NCI-H526 treated with DMSO at 0.1 percent for 48 hours (cell line): ENCODE measurements around the gene ATP8B3.

Experiments used
- DNase-seq: peaks from one replicate; lab custom pipeline; 2025; lab: John Stamatoyannopoulos, UW

The ATP8B3 gene

DNA sequence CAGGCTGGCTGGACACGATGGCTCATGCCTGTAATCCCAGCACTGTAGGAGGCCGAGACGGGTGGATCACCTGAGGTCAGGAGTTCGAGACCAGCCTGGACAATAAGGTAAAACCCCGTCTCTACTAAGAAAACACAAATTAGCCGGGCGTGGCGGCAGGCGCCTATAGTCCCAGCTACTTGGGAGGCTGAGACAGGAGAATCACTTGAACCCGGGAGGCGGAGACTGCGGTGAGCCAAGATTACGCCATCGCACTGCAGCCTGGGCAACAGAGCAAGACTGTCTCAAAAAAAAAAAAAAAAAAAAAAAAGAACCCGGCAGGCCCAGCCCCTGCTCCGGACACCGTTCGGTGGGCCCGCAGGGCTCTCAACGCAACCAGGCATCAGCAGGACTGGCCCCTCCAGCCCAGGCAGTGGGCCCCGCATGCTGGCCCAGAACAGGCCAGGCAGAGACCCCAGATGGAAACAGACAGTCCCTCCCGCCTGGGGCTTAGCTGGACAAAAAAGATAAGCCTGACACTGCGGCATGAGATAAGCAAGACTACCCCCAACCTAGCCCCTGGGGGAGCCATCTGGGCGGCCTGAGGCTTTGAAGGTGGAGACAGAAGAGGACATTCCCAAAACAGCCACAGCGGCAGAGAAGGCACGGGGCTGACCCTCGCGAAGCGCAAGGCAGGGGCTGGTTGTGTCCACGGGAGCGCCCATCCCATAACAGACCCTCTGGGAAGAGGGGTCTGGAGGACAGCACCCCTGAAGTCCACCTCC is 24.6 kb upstream of the ATP8B3 start:
- no peak for DNase-seq

DNA sequence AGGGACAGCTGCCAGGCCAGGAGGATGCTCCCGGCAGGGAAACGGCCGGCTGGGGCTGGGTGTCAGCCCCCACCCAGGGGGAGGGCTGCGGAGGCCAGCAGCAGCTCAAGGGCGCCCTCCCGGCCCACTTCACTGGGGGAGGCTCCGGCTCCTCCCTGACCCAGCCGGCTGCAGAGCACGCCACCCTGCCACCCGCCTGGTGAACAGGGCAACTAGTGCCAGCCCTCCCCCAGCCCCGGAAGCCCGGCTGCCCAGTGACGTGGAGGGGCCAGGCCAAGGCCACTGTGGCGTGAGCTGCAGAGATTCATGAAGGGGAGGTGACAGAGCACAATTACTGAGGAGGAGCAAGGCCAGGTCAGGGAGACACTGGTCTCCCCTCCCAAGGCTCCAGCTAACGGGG is 21.5 kb upstream of the ATP8B3 start:
- no peak for DNase-seq

DNA sequence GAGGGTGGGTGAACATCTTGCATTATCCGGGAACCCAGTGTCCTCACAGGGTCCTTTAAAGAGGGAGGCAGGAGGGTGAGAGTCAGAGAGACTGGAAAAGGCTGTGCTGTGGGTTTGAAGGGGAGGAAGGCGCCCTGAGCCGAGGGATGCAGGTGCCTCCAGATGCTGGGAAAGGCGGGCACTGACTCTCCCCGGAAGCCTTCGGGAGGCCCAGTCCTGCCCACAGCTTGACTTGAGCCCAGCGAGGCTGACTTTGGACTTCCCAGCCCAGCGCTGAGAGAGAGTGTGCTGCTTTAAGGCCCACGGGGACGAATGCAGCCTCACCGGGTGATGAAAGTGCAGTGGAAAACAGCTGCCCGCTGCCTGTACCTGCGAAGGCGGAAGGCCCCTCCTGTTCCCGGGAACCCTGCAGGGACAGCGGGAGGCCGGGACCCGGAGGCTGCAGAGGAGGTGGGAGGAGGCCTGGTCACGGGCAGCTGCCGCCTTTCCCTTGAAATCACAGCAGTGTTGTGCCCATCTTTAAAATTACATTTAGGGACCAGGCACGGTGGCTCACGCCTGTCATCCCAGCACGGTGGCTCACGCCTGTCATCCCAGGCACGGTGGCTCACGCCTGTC is 20.1 kb upstream of the ATP8B3 start:
- DNase-seq, result no peak

DNA sequence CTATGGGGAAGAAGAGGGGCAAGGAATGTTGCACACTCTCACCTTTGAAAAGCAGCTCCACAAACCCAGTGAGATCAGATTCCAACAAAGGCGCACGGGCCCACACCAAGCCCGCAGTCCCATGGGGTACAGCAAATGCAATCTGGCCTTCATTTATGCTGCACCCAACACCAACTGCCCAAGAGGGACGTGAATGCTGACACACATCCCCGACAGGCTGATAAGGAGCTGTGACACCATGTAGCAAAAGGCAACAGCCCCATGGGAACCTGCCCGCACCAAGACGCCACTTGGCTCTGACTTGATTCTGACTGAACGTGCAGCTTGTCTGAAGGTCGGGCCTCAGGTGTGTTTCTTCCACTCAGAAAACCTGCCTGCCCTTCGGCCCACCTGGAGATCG is 18.9 kb upstream of the ATP8B3 start:
- DNase-seq, result no peak

DNA sequence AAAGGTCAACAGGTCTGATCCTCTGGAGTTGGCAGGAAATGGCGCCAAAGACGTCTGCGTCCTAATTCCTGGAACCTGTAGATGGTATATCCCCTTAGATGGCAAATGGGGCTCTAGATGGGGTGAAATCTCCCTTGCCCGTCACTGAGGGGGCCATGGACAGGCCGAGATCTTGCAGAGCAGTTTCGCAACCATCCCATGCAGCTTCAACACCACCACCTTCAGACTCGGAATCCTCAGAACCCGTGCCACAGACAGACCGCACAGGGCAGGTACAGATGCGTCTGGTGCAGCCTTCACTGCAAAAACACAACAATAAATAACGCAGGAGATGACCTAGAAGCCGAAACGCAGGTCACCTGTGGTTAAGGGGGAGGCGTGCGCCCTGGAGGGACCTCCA is 18.5 kb upstream of the ATP8B3 start:
- DNase-seq, result no peak

DNA sequence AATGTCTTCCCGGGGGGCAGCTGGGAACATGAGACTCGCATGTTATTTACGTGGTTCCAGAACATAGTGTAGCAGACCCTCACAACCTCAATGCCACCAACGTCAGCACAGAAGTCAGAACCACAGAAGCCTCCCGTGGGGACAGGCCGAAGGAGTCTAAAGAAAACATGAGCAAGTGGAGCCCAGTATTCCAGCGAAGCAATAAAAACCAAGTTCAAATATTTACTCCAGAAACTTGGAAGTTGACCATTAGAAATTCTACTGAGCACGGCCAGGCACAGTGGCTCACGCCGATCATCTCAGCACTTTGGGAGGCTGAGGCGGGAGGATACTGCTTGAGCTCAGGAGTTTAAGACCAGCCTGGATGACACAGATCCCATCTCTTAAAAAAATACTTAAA is 17.9 kb upstream of the ATP8B3 start:
- DNase-seq, result no peak

DNA sequence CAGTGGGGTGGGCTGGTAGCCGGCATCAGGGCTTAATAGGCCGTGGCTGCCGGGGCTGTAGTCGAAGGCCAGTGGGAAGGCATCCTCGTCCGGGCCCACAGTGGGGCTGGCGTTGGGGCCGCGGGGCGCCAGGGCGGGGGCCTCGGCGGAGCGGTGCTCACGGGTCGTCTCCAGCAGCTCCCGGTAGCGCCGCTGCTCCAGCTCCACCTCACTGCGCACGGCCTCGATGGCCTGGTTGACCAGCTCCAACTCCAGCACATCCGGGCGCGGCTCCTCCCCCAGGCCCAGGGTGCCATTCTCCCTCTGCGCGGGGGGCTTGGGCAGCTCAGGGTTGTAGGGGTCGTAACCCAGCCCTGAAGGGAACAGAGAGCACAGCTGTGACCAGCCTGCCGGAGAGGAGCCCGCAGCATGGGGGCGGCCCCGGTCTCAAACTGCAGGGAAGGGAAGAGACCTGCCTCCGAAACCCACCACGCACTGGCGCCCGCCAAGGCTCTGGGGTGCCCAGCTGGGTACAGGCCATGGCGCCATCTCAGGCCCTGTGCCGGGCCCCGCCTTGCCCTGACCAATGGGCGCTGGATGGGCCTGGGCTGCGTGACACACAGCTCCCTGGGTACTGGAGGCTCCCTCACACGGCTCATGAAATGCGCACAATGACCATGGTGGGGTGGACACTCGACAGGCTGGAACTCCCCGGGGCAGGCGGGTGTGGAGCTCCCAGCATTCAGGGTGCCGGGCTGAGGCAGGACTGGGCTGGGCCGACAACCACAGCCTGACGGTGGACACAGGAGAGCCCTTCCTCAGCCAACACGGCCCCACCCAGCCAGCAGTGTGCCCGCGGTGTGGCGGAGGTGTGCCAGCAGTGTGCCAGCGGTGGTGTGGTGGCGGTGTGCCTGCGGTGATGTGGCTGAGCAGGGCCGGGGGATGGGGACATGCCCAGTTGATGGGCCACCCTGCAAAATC is 16.5 kb upstream of the ATP8B3 start:
- no peak for DNase-seq

DNA sequence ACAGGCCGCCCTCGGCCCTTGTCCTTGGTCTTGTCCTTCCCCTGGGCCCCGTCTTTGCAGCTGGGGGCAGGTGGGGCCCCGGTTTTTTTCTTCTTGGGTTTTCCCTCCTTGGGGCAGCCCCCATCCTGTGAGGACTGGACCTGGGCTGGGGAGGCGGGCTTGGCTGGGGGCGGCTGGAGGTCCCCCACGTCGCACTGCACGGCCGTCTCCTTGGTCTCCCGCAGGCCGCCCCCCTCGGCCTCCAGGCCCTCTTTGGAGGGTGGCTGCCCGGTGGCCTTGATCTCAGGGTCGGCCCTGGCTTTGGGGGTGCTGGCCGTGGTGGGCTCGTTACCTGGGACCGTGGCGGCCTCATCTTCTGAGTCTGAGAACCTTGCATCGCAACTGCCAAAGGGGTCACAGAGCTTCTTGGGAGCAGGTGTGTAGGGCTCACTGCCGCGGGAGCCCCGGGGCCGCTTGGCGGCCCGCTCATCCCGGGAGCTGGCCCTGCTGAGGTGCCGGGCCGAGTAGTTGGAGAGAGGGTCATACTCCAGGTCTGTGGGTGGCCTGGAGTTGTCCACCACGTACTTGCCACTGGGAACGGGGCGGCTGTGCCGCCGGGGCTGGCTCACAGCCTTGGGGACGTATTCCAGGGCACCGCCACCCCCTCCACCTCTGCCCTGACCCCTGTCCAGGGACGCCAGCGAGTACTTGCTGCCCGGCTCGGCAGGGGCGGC is 15.6 kb upstream of the ATP8B3 start:
- no peak for DNase-seq

DNA sequence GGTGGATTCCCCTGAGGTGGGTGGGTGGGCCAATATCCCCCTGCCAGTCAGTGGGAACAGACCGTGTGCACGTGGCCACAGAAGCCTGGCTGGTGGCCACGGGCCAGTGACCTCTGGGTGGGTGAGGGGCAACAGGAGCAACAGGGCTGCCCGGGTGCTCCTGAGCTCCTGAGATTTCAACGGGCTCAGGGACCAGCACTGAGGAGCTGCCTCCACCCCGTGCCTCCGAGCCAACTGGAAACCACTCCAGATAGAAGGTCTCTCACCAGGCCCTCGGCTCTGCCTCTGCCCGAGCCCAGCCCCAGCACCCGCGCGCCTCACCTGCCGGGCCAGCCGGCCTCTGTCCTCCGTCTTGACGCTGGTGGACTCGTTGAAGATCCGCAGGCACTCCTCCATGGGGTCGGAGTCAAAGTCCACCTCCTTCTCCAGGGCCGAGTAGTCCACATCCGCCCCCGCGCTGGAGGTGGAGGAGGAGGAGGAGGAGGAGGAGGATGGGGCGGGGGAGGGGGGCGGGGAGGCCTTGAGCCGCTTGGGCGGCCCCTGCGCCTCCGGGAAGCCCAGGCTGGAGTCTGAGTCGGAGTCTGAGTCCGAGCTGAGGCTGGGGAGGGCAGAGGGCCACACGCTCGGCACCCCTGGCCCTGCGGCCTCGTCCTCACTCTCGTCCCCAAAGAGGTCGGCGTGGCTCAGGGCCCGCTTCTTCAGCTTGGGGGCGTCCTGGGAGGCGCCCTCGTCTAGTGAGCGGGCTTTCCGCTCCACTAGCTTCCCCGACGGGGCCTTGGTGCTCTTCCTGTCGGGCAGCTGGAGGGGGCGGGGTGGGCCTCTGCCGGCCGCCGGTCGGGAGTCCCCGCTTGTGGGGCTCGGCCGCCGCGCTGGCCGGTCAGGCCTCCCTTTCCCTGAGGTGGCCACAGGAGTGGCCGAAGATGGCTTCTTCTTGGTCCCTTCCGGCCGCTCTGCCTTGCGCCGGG is 14.8 kb upstream of the ATP8B3 start:
- no peak for DNase-seq

DNA sequence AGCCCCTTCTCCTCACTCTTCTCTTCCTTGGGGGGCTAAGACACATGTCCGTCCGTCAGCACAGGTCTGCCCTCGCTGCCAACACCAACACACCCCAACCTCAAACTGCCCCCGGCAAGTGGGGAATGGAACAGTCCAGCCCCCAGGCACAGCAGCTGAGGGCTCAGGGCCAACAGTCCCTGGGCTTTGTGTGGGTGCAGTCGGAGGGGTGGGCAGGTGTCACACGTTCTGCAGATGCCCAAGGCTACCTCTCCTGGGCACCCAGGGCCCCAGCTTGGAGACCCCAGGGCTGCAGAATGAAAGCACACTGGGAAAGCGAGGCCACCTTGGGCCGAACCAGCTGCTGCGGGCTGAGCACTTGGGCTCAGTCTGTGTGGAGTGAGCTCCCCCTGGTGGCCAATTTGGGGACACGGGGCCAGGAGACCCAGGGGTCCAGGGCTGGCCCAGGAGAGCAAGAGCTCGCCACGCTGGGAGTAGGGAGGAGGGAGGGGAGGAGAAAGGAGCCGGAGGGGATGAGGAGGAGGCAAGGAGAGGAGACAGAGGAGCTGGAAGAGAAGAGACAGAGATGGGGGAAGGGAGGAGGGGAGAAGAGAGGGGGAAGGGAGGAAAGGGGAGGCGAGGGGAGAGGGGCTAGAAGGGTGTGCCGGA is 14.0 kb upstream of the ATP8B3 start:
- no peak for DNase-seq

DNA sequence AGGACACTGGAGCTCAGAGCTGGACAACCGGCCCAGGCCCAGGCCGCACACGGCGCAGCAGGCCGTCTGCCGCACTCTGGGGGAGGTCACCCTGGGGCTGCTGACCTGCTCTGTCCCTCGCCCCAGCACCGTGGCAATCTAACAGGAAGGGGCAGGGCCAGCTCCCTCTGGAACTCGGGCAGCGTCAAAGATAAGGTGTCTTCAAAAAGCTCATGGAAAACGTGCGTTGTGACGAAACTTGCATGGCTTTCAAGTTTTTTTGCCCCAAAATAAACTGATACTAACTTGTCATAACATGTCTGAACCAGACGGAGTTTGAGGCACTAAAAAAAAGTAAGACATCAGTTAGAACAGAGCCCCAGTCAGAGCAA is 12.2 kb upstream of the ATP8B3 start:
- no peak for DNase-seq

DNA sequence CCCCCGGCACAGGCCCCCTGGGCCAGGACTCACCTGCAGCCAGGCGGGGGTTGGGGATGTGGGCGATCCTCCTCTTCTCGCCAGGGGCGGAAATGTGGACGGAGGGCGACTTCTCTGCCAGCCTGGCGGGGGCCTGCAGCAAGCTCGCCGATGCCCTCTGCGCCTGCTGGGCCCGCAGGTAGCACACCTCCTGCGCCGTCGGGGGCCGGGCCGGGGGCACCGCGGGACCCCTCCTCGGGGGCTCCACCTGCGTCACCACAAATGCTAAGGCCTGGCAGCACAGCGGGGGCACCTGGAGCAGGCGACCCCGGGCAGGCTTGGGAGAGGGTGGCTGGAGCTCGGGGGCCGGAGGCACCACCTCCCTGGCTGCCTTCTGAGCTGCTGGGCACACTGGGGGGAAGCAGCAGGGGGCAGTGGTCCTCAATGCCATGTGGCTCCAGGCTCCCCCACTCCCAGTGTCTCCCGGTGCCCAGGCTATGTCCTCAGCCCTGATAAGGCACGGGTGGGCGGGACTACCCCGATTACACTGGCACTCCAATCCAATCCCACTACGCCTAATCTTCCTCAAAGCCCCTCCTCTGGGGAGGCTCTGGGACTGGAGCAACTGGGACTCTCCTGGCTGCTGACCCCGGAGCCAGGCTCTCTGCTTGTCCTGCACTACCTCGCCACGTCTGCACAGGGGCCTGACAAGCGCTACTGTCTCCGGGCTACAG is 11.6 kb upstream of the ATP8B3 start:
- DNase-seq, result no peak

DNA sequence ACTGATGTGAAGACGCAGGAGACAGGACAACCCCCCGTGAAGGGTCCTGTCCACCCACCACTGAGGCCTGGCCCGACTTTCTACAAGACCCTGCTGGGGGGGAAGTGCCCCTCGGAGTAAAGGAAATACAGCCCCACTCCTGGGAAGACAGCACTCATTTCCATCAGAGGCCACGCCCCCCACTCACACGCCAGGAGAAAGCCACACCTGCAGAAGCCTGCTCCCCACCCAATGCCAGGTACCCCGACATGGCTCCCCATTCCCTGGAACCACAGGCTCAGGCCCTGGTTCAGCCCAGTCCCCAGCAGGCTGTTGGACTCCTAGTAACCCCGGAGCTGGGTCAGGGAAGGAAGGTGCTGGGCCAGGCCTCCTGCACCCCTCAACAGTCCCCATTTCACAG is 10.9 kb upstream of the ATP8B3 start:
- DNase-seq, result no peak

DNA sequence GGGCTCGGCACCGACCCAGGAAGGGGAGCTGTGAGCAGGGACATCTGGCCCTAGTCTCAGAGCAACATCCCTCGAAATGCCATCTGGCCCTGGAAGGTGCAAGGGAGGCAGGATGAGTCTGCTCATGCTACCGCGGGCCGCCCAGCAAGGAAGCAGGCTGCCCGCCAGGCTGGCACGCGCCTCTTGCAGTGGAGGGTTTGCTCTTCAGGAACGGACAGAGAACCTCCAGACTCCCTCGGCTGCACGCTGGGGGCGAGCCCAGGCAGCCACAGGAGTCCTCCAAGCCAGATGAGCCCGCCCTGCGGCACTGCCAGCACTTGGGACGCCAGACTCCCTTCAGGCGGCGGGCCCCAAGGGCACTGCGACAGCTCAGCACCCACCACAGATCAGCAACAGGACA is 10.1 kb upstream of the ATP8B3 start:
- DNase-seq, result no peak

DNA sequence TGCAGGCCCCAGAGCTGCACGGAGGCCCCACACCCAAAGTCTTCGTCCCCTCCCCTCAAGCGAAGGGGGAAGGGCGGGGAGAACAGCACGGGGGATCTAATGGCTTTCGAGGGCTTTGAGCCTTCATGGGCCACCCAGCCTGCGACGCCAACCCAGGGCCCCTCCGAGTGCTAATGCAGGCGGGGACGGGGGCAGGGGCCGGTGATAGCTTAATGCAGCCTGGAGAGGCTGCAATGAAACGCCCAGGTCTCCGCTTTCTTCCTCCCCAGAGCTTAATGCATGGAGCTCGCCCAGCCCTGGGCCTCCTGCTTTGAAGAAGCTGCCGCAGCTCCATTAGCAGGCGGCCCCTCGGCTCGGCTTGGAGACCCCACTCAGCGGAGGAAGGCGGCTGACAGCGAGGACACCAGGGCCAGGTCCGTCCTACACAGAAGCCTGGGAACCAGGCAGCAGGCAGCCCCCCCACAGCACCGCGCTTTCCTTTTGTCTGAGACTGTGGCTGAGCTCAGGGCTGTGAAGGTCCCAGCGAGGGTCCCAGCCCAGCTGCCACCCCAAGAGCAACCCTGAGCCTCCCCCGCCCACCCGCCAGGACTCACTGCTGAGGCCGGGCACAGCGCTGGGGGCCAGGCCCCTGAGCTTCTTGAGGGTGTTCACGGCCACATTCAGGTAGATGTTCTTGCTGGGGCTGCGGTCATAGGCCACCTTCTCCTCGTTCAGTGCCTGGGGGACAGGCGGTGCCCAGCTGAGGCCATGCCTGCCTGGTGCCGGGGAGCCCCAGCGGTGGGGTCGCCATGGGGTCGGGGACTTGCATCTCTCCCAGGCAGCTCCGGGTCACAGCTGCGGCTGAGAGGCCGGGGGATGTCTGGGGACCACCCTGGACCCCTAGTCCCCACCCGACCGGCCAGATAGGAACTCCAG is 7.5 kb upstream of the ATP8B3 start:
- DNase-seq, result no peak

DNA sequence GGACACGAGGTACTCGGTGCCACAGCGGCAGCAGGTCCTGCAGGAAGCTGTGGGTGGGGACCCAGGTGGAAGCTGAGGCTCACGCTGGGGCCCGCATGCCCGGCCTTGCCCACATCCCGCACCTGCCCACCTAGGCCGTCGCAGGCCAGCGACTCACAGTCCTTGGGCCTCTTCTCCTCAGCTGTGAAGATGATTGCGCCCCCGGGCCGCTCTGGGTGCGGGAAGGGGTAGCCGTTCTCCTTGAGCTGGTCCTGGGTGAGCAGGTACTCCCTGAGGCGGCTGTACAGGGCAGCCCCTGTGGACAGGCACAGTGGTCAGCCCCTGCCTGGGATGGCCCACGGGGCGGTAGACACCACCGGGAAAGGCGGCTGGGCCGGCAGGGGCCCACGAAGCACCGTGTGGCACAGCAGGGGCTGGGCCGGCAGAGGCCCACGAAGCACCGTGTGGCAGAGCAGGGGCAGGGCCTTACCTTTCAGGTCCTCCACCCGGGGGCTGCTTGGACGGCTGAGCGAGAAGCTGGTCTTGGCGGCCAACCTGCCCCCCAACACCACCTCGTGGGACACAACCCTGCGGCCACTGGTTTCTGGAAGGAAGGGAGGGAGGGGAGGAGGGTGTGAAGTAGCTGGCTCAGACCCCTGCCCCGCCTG is 6.6 kb upstream of the ATP8B3 start:
- no peak for DNase-seq

DNA sequence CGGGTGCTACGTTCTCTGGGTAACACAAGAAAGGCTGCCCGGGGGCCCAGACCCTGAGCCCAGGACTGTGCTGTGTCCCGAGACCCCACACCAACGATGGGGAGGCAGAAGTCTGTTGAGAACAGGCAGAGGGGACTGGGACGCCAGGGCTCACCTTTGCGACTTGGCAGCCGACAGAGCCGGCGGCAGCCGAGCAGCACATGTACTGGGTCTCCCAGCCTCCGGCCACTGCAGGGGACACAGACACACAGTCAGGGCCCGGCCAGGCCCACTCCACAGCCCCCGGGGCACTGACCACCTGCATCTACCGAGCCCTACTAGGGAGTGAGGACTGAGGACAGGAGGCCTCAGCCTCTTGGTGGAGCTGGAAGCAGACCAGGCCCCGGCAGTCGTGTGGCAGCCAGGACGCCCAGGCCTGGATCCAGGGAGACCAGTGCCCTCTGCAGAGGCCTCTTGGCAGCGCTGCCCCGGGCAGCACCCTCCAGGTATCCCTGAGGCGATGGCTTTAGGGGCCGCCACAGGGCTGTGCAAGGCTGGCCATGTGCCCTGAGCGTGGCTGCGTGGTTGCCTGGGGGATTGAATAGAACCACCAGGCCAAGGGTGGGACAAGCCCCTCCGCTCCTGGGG is 5.6 kb upstream of the ATP8B3 start:
- DNase-seq, result no peak
